Astrocyte (in vitro differentiated cells and primary cell): ENCODE measurements around the gene DYNC1LI2. TPM values are rescaled to one million over a fixed set of nuclear protein-coding genes. Genes with fewer than 3 reads are reported as not detected.

Source experiments
- DNase-seq: peaks from one replicate; pipeline ENCODE4 v3.0.0-alpha.2; 2010; ENCODE audit warnings: low read depth
- FAIRE-seq: peaks from 2 replicates; lab custom pipeline; 2011; peaks lifted over from hg19 to GRCh38; lab: Jason Lieb, UNC
- H2AFZ ChIP-seq: 2 replicates; pipeline ENCODE4 v1.6.0; 2012; ENCODE audit warnings: low read depth, low read length, inconsistent platforms
- H3K27ac ChIP-seq: 2 replicates; pipeline ENCODE4 v1.5.1; 2011; ENCODE audit warnings: low read depth, low read length, inconsistent platforms
- H3K27me3 ChIP-seq: 2 replicates; pipeline ENCODE4 v1.6.0; 2011; ENCODE audit warnings: low read length, inconsistent platforms; ENCODE audit not compliant: insufficient read depth
- H3K36me3 ChIP-seq: 2 replicates; pipeline ENCODE4 v1.5.1; 2011; ENCODE audit warnings: low read length, inconsistent platforms; ENCODE audit not compliant: insufficient read depth
- H3K4me1 ChIP-seq: 2 replicates; pipeline ENCODE4 v1.5.1; 2011; ENCODE audit warnings: low read length, inconsistent platforms; ENCODE audit not compliant: insufficient read depth
- H3K4me2 ChIP-seq: 2 replicates; pipeline ENCODE4 v1.6.0; 2012; ENCODE audit warnings: low read length, inconsistent platforms
- H3K4me3 ChIP-seq: 2 replicates; pipeline ENCODE4 v1.5.1; 2011; ENCODE audit warnings: low read depth, mild to moderate bottlenecking, low read length, inconsistent platforms; ENCODE audit not compliant: insufficient read depth
- H3K79me2 ChIP-seq: 2 replicates; pipeline ENCODE4 v1.6.0; 2012; ENCODE audit warnings: mild to moderate bottlenecking, low read length, inconsistent platforms; ENCODE audit not compliant: insufficient read depth
- H3K9ac ChIP-seq: 2 replicates; pipeline ENCODE4 v1.6.0; 2012; ENCODE audit warnings: mild to moderate bottlenecking, low read length, inconsistent platforms
- H3K9me3 ChIP-seq: 2 replicates; pipeline ENCODE4 v1.5.1; 2012; ENCODE audit warnings: low read depth, mild to moderate bottlenecking, low read length, inconsistent platforms; ENCODE audit not compliant: insufficient read depth
- H4K20me1 ChIP-seq: 2 replicates; pipeline ENCODE4 v1.6.0; 2012; ENCODE audit warnings: low read length, inconsistent platforms; ENCODE audit not compliant: insufficient read depth
- H3K27ac Mint-ChIP-seq: one replicate; pipeline ENCODE4 v1.8.0; 2021; ENCODE audit warnings: mild to moderate bottlenecking, mixed read lengths; ENCODE audit not compliant: unreplicated experiment
- H3K27me3 Mint-ChIP-seq: one replicate; pipeline ENCODE4 v1.8.0; 2021; ENCODE audit warnings: low read depth, mixed read lengths; ENCODE audit not compliant: unreplicated experiment
- H3K36me3 Mint-ChIP-seq: one replicate; pipeline ENCODE4 v1.8.0; 2021; ENCODE audit warnings: low read depth, mixed read lengths; ENCODE audit not compliant: unreplicated experiment
- H3K4me1 Mint-ChIP-seq: one replicate; pipeline ENCODE4 v1.8.0; 2021; ENCODE audit warnings: low read depth, mixed read lengths; ENCODE audit not compliant: unreplicated experiment
- H3K4me3 Mint-ChIP-seq: one replicate; pipeline ENCODE4 v1.8.0; 2021; ENCODE audit warnings: mild to moderate bottlenecking, moderate library complexity, mixed read lengths; ENCODE audit not compliant: unreplicated experiment
- H3K9me3 Mint-ChIP-seq: one replicate; pipeline ENCODE4 v1.8.0; 2021; ENCODE audit warnings: mild to moderate bottlenecking, mixed read lengths; ENCODE audit not compliant: unreplicated experiment
- CTCF ChIP-seq: IDR thresholded peaks from 2 replicates; pipeline ENCODE4 v1.5.1; 2011; ENCODE audit warnings: low read depth, mild to moderate bottlenecking, inconsistent platforms, low read length, moderate library complexity; ENCODE audit not compliant: insufficient read depth
- EZH2 ChIP-seq: IDR thresholded peaks from 2 replicates; pipeline ENCODE4 v1.6.1; 2012; ENCODE audit warnings: mild to moderate bottlenecking, low read length, inconsistent platforms; ENCODE audit not compliant: insufficient read depth
- total RNA-seq: library from RNA; stranded (reverse); gene quantifications from 2 replicates; pipeline ENCODE4 v1.2.1, GENCODE V29; 2021

DYNC1LI2 gene
- total RNA-seq, 1 donor from 2014 or later, result 150 TPM

GRCh38 chr16:66754819-66755218, 3.4 kb upstream of the DYNC1LI2 start:
- H3K4me1 Mint-ChIP-seq, result peaks cover 8% of the 10 kb centered on the region
- FAIRE-seq, result no peak

GRCh38 chr16:66754211-66754610, 2.8 kb upstream of the DYNC1LI2 start:
- Histone ChIP-seq H3K9ac (no peak overlapping the region), H3K4me2 (no peak overlapping the region), H4K20me1 (peaks cover 17% of the 10 kb centered on the region), H3K27me3 (no peaks in the 10 kb centered on the region), H3K27ac (no peak overlapping the region), H3K4me1 (peaks cover 13% of the 10 kb centered on the region), H3K9me3 (no peaks in the 10 kb centered on the region), H3K4me3 (no peak overlapping the region), H3K79me2 (peaks cover 29% of the 10 kb centered on the region), H2AFZ (no peak overlapping the region), H3K36me3 (no peaks in the 10 kb centered on the region)
- TF ChIP-seq EZH2 (no peak), CTCF (no peak)
- Mint-ChIP-seq H3K27ac (no peak overlapping the region), H3K36me3 (peaks cover 2% of the 10 kb centered on the region), H3K27me3 (no peaks in the 10 kb centered on the region), H3K4me3 (no peak overlapping the region), H3K9me3 (no peaks in the 10 kb centered on the region), H3K4me1 (peaks cover 14% of the 10 kb centered on the region)
- DNase-seq, result no peak
- no peak for FAIRE-seq

More at GRCh38 chr16:66754819-66755218, 3.4 kb upstream of the DYNC1LI2 start:
- H3K4me1 ChIP-seq, result peaks cover 12% of the 10 kb centered on the region
- H4K20me1 ChIP-seq, result peaks cover 12% of the 10 kb centered on the region
- no peaks in the 10 kb centered on the region for H3K36me3 ChIP-seq
- Mint-ChIP-seq H3K36me3 (no peaks in the 10 kb centered on the region), H3K9me3 (no peaks in the 10 kb centered on the region), H3K27ac (no peak overlapping the region), H3K27me3 (no peaks in the 10 kb centered on the region), H3K4me3 (no peak overlapping the region)
- H3K4me3 ChIP-seq, result no peak overlapping the region
- no peaks in the 10 kb centered on the region for H3K27me3 ChIP-seq
- no peaks in the 10 kb centered on the region for H3K9me3 ChIP-seq
- no peak for TF ChIP-seq CTCF
- TF ChIP-seq EZH2, result no peak
- H3K79me2 ChIP-seq, result peaks cover 23% of the 10 kb centered on the region
- no peak overlapping the region for H2AFZ ChIP-seq
- H3K27ac ChIP-seq, result no peak overlapping the region
- no peak for DNase-seq
- no peak overlapping the region for H3K4me2 ChIP-seq
- H3K9ac ChIP-seq, result no peak overlapping the region

- H3K9ac ChIP-seq, result no peak overlapping the region
- peaks cover 29% of the 10 kb centered on the region for H4K20me1 ChIP-seq
- Mint-ChIP-seq H3K9me3 (no peaks in the 10 kb centered on the region), H3K27me3 (no peaks in the 10 kb centered on the region), H3K4me3 (no peak overlapping the region), H3K27ac (no peak overlapping the region), H3K4me1 (peaks cover 23% of the 10 kb centered on the region), H3K36me3 (peaks cover 5% of the 10 kb centered on the region)
- no peak overlapping the region for H3K4me3 ChIP-seq
- no peak for FAIRE-seq
- H3K79me2 ChIP-seq, result peaks cover 41% of the 10 kb centered on the region
- H3K9me3 ChIP-seq, result no peaks in the 10 kb centered on the region
- TF ChIP-seq EZH2, result no peak
- no peak overlapping the region for H3K4me2 ChIP-seq
- no peak for DNase-seq
- no peak overlapping the region for H2AFZ ChIP-seq
- no peak overlapping the region for H3K27ac ChIP-seq
- H3K27me3 ChIP-seq, result no peaks in the 10 kb centered on the region
- H3K4me1 ChIP-seq, result peaks cover 13% of the 10 kb centered on the region
- H3K36me3 ChIP-seq, result peaks cover 8% of the 10 kb centered on the region
These were observed 1.5 kb upstream of the DYNC1LI2 start for GRCh38 chr16:66752958-66753357.
